GM21717 (cell line): ENCODE measurements around the gene SIRT4.
"Not testable (repeated sequence)": the region's sequence is repeated elsewhere in the genome, so short reads cannot be mapped to it uniquely, and the experiment has no call there.

Experiments
- ATAC-seq: cut with Tn5 transposase; IDR thresholded peaks from one replicate; pipeline ENCODE4 v1.9.1; 2021; ENCODE audit warnings: mild to moderate bottlenecking, moderate library complexity; ENCODE audit not compliant: unreplicated experiment

SIRT4 gene

GRCh38 chr12:120301962-120302815, at the start of gene SIRT4:
TSS of gene SIRT4 (plus strand) at chr12:120302321. CDS start at chr12:120303562, 1,241 bp downstream.
- ATAC-seq: peak; percentile 95

DNA sequence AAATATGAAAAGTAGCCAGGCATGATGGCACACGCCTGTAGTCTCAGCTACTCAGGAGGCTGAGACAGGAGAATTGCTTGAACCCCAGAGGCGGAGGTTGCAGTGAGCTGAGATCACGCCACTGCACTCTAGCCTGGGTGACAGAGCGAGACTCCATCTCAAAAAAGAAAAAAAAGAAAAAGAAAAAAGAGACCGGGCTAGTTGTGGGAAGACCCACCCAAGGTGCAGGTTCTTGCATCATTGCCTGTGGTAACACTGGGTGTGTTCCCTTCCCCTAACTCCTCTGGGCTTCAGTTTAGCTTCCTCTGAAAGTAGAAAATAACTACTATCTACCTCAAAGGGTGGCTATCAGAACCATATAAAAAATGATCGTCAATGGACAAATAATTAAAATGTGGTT, 48.8 kb upstream of the SIRT4 start:
- not testable (repeated sequence) for ATAC-seq

GRCh38 chr12:120254809-120255208, 47.3 kb upstream of the SIRT4 start:
- no peak for ATAC-seq

- no peak for ATAC-seq
These were observed 44.9 kb upstream of the SIRT4 start for GRCh38 chr12:120257041-120257821.

DNA sequence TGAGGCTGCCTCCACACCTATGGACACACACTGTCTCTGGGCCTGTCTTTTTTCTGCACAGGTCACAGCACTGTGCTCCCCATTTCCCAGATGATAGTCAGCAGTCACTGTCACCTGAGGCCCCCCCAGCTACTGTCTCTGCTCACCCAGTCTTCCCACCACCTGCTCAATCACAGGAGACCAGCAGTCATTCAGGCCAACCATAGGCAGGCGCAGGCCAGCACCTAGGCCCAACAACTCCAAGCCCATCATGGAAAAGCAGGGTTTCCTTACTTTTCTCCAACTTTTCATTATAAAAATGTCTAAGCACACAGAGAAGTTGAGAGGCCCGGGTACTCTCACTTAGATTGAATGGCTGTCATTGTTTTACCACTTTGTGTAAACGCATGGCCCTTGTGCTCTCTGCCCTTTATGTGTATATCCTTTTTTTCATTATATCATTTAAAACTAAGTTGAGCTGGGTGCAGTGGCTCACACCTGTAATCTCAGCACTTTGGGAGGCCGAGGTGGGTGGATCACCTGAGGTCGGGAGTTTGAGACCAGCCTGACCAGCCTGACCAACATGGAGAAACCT, 43.7 kb upstream of the SIRT4 start:
- no peak for ATAC-seq

- ATAC-seq: no peak
These were observed 42.5 kb upstream of the SIRT4 start for GRCh38 chr12:120259418-120260202.

GRCh38 chr12:120260607-120261006, 41.5 kb upstream of the SIRT4 start:
- ATAC-seq: no peak

GRCh38 chr12:120261951-120262851, 39.9 kb upstream of the SIRT4 start:
- ATAC-seq: no peak

DNA sequence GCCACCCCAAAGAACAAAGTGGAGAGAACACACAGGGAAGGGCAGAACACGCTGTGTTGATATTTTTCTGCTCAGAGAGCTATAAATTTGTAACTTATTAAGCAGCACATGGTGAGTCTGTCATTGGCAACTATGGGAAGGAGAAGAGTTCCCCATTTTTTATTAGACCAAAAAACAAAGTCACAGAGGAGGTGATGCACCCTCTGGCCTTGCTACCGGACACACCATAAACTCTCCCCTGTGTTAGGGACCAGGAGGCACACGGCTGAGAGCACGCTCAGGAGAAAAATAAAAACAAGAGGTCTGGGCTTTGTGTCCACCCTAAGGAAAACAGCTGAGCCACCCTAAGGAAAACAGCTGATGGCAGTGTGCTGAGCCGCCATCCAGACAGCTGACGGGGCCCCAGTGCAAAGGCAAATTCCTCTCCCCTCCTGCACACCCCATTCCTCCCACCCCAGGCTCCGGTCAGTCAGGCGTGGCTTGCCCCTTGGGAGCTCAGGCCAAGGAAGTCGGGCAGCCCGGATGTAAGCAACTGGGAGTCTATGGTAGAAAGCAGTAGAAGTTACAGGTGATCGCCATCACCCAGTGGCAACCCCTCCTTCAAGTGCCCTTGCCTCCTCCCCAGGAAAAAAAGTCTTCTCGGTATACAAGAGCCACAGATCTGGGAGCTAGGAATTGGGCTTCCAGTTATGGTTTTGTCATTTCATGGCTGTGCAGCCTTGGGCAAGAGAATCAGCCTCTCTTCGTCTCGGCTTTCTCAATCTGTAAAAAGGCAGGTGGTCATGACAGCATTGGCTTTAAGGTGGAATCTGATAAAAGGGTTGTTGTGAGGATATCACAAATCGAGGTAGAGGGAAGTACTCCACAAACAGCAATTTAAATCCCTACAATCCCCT, 39.0 kb upstream of the SIRT4 start:
- ATAC-seq: no peak

GRCh38 chr12:120263748-120264085, 38.4 kb upstream of the SIRT4 start:
- ATAC-seq: no peak

GRCh38 chr12:120264086-120264903, 37.8 kb upstream of the SIRT4 start:
- no peak for ATAC-seq

DNA sequence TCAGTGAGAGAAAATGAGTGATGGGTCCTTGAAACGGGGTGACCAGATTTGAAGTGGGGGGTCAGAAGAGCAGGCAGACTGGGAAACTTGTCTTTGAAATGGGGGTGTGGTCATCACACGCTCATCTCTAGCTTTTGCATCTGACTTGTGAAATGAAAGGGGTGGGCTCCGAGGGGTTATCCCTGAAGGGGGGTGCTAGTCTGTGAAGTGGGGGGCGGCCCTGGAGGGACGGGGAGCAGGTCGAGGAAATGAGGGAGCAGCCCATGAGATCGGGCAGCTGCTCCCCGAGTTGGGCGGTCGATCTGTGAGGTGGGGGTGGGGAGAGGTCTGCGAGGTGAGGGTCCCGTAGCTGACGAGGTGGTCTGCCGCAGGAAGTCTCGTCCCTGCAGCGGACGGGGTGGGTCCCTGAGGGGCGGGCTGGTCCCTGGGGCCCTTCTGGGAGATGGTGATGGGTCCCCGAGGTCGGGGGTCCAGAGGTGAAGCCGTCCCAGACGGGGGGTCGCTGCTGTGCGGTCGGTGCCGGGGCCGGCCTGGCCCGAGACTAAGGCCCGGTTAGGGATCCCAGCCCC, 37.1 kb upstream of the SIRT4 start:
- peak; percentile 8 for ATAC-seq

GRCh38 chr12:120265473-120266179, 36.5 kb upstream of the SIRT4 start, which contains the start of gene PXN:
TSS of gene PXN (minus strand) at chr12:120265730. CDS start at chr12:120265629, 101 bp downstream.
- peak; percentile 46 for ATAC-seq

DNA sequence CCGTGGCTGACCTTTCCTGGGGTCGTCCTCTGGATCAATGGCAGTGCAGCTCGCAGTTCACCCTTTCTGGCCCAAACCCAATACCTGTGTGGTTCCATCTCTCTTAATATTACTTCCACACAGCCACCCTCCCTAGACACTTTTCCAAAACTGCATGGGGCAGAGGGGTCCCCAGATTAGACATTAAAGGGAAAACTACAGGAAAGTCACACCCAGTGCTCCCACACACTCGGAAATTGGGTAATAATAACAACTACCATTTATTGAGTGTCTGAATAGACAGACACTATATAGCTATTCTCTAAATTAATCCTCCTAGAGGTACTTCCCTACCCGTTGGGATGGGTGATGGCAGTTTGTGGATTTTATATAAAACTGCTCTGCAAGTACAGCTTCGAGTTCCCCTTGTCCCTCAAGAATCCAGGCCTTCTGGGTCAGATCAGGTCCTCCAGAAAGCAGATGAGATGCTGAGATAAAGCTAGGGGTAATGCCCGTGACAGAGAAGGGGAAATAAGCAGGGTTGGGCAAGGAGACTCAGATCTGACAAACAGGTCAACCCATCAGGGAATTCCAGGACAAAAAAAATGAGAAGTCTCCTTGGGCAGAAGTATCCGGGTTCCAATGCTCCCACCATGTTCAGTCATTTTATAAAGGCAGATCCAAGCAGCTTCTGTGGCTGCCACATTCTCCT, 35.8 kb upstream of the SIRT4 start:
- ATAC-seq: no peak

DNA sequence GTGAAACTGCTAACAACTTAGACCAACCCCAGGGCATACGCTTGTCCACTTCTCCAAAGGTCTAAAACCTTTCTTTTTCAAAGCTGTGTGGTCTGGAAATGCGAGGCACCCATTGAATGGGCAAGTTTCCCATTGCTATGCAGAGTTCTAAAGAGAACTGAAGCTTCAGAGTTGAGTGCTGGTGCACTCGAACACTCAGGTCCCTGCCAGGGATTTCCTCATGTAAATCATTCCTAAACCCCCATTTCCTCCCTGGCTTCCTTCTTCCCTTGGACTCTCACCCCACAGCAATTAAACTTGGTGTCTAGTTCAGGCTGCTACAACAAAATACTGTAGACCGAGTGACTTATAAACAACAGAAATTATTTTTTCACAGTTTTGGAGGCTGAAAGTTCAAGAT, 34.4 kb upstream of the SIRT4 start:
- ATAC-seq: no peak

- ATAC-seq: no peak
These were observed 25.4 kb upstream of the SIRT4 start for GRCh38 chr12:120276734-120277133.
